RCC 7860 (cell line): ENCODE measurements around the gene XXYLT1.
A peak's percentile ranks its signal among the peaks of the same experiment; 100 is the strongest.

ENCODE experiments used
- DNase-seq: peaks from one replicate; pipeline ENCODE4 v3.0.0-alpha.2; 2015; ENCODE audit warnings: low spot score
- FAIRE-seq: peaks from 2 replicates; lab custom pipeline; 2012; peaks lifted over from hg19 to GRCh38; lab: Jason Lieb, UNC

The XXYLT1 gene

GRCh38 chr3:195085356-195086130 is 185.4 kb downstream of the XXYLT1 start:
- FAIRE-seq (no peak), DNase-seq (no peak)

DNA sequence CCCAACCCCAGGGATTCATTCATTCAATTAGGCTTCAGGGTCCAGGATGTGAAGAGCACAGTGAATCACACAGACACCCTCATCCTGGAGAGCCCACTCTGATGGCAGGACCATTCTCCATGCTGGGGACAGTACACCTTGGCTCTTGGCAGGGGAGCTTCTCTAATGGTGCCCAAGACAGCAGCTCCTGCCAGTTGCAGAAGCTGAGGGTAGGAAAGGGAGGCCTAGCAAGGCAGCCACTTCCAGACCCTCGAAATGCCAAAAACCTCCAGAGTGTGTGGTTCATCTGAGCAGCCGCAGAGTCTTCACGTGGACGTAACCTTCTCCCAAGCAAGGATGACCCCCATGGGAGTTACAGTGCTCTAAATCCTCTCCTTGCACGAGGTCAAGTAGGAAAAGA is 186.2 kb downstream of the XXYLT1 start:
- DNase-seq = no peak
- no peak for FAIRE-seq

DNA sequence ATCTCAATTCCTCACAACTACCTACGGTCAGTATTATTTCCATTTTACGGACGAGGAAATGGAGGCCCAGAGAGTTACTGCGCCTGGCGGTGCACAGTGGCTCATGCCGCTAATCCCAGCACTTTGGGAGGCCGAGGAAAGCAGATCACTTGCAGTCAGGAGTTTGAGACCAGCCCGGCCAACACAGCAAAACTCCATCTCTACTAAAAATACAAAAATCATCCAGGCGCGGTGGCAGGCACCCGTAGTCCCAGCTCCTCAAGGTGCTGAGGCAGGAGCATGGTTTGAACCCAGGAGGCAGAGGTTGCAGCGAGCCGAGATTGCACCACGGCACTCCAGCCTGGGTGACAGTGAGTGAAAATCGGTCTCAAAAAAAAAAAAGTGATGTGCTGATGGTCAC is 187.3 kb downstream of the XXYLT1 start:
- DNase-seq (no peak), FAIRE-seq (no peak)

DNA sequence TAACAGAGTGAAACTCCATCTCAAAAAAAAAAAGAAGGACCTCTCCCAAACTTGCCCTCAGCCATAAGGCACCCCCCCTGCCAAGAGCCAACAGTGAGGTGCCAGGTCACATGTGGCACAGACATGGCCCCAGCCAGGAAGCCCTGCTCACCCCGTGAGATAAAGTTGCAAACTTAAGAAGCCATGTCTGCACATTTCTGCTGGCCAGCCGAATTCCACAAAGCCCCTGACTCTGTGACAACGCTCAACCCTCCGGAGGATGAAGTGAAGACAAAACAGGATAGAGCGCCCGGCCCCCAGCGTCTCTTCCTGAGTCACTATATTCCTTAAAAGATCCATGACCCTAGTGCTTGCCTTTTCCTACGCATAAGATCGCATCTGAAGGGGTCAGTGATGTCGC is 188.1 kb downstream of the XXYLT1 start:
- DNase-seq (no peak), FAIRE-seq (no peak)

DNA sequence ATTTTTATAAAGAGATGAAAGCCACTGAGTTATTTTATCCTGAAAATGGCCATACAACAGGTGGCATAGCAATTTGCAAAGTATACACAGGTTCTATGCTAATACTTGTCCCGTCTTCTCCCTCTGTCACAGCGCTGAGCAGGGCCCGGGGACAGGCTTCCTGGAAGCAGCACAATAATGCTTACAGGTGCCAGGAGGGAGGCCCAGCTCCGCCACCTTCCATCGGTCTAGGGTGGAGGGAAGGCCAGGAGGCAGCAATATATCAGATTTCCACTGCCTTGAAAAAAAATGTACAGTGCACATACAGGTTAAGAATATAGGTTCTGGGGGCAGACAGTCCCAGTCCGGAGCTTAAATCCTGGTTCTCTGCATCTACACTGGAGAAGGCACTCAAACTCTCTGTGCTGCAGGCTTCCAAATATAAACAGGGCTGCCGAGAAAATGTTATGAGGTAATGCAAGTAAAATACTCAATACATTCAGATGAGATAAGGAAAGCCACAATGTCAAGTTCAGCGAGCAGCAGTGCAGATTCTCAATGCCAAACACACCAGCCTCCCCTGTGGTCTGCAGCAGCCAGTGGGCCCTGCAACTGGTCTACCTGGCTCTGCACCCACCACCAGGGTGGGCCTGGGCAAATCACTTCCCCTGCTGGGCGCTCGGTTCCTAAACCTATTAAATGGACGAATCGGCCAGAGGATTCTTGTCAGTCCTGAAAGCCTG is 189.6 kb downstream of the XXYLT1 start:
- FAIRE-seq = no peak
- DNase-seq = no peak

DNA sequence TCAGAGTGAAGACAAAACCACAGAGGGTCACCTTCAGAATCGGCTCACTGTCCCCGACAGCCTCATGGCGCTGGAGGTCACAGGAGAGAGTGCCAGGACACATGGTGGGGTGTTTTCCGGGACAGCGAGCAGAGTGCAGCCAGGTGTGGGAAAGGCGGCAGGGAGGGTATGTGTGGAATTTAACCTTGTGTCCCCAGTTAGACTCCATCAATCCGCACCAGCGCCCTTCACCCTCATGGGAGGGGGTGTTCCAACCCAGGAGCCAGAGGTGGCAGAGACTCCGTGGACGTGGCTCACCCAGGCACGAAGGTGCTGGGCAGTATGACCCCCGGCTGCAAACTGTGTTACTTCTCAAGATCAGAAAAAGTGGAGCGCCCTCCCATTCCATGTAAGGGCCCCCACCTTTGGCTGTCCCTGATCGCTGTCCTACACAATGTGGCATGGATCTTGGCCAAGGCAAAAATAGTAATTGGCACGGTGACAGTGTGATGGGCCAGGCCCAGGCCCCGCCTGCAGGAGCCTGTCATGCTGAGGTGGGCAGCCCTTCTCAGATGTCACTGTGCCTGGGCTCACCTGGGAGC is 190.3 kb downstream of the XXYLT1 start:
- FAIRE-seq (peak; percentile 74), DNase-seq (peak; percentile 65)

DNA sequence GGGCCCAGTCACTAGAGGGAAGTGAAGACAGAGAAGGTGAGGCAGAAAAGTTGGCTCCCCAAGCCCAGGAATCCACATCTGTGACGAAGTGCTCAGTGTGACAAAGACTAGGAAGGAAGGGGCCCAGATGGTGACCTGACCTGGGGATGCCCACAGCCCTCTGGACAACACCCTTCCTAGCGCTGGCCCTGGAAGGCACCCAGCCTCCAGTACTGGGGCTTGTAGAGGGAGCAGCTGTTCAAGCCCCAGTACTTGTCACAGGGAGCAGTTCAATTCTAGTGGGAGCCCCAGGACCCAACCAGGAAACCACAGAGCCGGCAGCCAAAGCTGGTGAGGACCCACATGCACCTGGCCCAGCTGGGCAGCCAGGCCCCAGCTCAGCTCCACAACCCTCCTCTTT is 190.8 kb downstream of the XXYLT1 start:
- DNase-seq (no peak), FAIRE-seq (no peak)

DNA sequence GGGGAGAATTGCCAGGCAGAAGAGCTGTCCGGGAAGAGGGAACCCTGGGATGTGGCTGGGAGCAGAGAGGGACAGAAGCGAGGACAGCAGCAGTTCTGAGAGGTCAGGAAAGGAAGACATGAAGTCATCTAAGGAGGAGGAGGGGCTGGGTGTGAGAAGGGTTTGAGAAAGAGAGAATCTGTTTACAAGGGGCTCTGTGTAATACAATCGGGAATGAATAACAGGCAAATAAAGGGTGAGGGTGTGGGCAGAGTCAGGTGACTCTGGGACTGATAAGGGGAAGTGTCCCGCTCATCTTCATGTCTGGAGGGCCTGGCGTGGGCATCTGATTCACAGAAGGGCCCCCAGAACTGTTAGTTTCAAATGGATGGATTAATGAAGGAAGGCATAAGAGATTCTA is 191.3 kb downstream of the XXYLT1 start:
- DNase-seq = no peak
- FAIRE-seq = no peak

GRCh38 chr3:195078891-195079440 is 192.0 kb downstream of the XXYLT1 start:
- DNase-seq (no peak), FAIRE-seq (no peak)

GRCh38 chr3:195077611-195078540 is 193.1 kb downstream of the XXYLT1 start:
- FAIRE-seq = no peak

DNA sequence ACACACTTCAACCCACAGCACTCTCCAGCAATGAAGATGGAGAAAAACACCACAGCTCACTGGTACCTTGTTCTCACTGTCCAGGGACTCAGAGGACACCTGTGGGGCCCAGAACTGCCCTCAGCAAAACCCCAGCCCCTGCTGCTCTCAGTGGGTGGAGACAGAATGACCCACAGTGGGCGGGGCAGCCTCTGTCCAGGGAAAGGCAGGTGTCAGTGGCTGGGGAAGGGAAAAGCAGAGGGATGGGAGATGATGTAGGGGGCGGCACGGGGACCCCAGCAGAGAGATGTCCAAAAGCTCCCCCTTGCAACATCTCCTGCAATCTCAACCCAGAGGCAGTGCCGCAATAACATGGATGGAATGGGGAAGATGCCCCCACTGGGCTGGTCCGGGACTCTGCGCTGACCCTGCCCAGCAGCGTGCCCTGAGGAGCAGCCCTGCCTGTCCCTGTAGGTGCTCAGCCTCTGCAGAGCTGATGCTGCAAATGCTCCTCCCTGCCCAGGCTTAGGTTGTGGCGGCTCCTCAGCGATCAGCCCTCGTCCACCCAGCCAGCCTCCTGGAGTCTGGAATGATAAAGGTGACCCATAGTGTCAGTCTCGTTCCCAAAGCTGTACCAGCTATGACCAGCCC is 193.9 kb downstream of the XXYLT1 start:
- no peak for FAIRE-seq
- no peak for DNase-seq

More at GRCh38 chr3:195077611-195078540, 193.1 kb downstream of the XXYLT1 start:
- no peak for DNase-seq

GRCh38 chr3:195075941-195076875 is 194.8 kb downstream of the XXYLT1 start:
- DNase-seq (no peak), FAIRE-seq (no peak)

DNA sequence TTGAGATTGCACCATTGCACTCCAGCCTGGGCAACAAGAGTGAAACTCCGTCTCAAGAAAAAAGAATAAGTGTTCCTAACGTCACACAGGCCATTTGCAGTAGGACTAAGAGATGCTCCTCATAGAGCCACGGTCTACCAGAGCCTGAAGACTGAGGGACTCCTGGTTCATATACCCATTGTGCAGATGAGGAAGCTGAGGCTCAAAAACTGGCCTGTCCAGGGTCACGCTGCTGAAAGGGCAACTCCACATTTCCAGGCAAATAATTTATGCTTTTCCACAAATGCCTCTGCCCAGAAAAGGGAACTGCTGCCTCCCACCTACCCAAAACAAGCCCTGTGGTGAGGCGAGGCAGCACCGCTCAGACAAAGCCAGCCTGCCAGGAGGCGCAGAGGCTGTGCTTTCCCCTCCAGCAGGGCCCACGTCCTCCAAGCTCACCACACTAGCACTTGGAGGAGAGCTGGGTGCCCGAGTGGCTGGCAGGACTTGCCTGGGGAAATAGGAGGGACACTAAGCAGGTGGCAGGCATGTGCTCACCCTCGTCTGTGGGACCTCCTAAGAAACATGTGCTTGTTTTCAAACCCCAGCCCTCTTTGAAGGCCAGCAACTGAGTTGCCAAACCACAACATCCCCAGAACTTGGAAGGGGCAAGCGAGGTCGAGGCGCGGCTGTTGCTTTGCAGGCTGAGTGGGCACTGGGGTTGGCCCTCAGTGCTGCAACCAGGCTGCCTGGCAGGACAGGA is 195.6 kb downstream of the XXYLT1 start:
- no peak for FAIRE-seq
- no peak for DNase-seq

DNA sequence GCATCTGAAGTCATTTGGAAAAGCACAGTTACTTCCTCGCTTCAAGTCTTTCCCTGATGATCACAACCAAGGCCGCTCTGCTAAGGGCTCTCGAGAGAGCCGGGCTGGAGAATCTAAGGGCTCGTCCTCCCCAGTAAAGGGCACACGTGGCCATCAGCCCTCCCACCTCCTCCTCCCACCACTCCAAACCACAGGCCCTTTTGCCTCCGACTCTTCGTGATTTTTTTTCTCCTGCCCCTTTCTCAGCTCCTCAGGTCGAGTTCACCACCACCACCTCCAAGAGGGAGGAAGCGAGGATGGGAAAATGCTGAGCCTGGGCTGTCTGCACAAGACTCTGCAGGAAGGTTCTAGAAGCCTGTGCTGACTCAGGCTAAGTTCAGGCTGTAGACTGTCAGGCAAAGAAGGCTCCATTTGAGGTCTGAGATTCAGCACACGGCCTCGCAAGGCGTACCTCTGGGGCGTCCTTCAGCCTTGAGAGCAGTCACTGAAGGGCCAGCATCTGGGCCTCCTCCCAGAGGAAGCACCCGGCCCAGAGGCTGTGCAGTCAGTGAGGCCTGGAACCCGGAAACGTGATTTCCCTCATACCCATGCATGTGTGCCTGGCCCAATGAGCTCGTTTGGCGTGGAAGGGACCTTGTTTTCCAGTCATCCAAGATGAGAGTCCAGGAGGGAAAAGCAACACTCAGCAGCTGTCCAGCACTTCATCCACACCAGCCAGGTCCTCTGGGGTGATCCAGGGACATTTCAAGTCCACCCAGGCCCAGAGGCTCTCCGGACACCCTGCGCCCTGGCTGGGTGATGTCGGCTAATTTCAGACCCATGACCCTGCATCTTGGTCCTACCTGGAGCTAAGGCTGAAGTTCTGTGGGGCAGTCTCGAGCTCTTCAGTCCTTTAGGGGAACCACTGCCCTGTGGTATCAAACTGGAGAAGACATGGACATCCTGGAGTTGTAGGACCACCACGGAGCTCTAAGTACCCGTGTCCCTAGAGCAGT is 196.8 kb downstream of the XXYLT1 start:
- FAIRE-seq (no peak), DNase-seq (no peak)

DNA sequence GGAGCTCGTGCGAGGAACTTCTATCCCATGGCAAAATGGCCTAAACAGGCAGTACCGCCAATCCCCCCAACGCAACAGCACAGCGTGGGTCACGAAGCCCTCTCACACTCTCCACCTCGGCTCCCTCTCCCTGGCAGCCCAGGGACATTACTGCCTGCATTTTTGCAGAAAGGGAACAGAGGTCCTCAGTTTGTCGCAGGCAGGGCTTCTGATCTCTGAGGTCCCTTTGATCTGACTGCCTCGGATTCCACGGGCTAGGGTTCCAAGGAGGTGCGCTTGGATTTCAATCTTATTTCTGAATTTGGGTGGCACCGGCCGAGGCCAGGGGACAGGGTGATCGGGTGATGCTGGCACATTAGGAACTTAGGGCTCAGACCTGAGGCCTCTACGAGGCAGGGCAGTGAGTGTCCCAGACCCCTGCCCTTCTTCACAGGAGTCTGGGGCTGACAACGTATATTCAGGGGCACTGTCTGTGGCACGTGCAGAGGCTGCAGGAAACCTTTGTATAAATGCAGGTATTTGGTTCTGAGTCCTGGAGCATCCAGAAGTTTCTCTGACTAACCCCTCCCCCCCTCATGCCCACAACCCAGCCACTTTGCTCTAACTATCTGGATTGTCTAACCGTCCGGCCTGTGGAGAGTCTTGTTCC is 197.9 kb downstream of the XXYLT1 start:
- no peak for FAIRE-seq
- no peak for DNase-seq

DNA sequence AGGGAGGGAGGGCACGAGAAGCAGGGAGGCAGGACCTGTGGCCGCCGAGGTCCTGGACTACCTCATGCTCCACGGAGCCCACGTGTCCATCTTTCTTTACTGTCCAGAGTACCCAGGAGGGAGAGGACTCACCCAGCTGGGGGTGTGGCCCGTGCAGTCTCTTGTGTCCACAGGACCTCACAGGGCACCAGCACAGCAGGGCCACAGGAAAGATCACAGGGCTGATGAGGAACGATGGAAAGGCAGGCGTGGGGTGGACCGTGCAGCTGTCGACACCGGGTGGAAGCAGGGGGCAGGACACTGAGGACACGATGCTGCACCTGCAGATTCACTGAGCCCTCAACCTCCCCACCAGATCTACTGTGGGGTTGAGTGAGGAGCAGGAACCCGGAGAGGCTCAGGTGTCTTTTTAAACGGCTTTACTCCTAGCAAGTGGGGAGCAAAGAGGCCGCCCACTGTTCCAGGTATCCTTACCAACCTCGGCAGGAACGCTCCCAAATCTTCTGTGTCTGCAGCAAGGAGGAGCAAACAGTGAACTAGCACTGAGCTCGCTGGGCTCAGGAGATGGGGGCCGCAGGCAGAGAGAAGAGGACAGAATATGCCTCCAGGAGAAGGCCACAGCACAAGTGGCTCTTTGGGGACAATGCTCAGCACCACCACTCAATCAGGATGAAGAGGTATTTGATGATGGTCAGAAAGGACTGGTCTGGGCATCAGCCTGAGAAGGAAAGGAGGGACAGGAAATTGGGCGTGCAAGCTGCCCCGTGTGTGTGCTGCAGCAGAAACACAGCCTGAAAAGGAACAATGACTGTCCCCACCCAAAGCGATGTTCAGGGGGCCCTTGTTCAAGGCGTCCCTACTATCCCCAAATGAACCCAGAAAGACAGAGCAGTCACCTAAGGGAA is 198.8 kb downstream of the XXYLT1 start:
- DNase-seq (no peak), FAIRE-seq (no peak)
